Stimulated activated effector memory CD8-positive, alpha-beta T cell treated with anti-CD3 and anti-CD28 coated beads, Interleukin-12 subunit alpha, Interleukin-12 subunit beta, amount 100 ng/mL, for 72 hours (primary cell): ENCODE data around the gene TFDP2.

ENCODE experiments used
- ATAC-seq: fragments of 150-1000 bp; cut with Tn5 transposase; 2 replicates; pipeline ENCODE4 v1.10.0; 2021
- DNase-seq, 2 donors: peaks; one replicate each; pipeline ENCODE4 v3.0.0; 2021 to 2022; ENCODE audit warnings: low spot score in 2 of 2
- H3K27ac Mint-ChIP-seq: one replicate; pipeline ENCODE4 v1.8.0; 2022; ENCODE audit warnings: mild to moderate bottlenecking, mixed read lengths
- H3K36me3 Mint-ChIP-seq: one replicate; pipeline ENCODE4 v1.8.0; 2022; ENCODE audit warnings: mild to moderate bottlenecking, mixed read lengths
- H3K4me1 Mint-ChIP-seq: one replicate; pipeline ENCODE4 v1.8.0; 2022; ENCODE audit warnings: mixed read lengths
- H3K4me3 Mint-ChIP-seq: one replicate; pipeline ENCODE4 v1.8.0; 2022; ENCODE audit warnings: mild to moderate bottlenecking, mixed read lengths
- H3K9me3 Mint-ChIP-seq: one replicate; pipeline ENCODE4 v1.8.0; 2022; ENCODE audit warnings: mixed read lengths

TFDP2 gene

GRCh38 chr3:141950572-141951493, 198.5 kb downstream of the TFDP2 start:
- H3K4me3 Mint-ChIP-seq: no peak overlapping the region
- H3K4me1 Mint-ChIP-seq: peaks cover 6% of the 10 kb centered on the region
- no peak overlapping the region for H3K27ac Mint-ChIP-seq
- DNase-seq (no peak), ATAC-seq (no peak)
- H3K9me3 Mint-ChIP-seq: no peaks in the 10 kb centered on the region
- peaks cover 8% of the 10 kb centered on the region for H3K36me3 Mint-ChIP-seq

GRCh38 chr3:141949972-141950371, 199.4 kb downstream of the TFDP2 start:
- Mint-ChIP-seq H3K9me3 (no peaks in the 10 kb centered on the region), H3K4me1 (peaks cover 6% of the 10 kb centered on the region), H3K27ac (no peak overlapping the region), H3K4me3 (no peak overlapping the region), H3K36me3 (peaks cover 8% of the 10 kb centered on the region)
- peak; percentile 88 for ATAC-seq
- DNase-seq: no peak

- Mint-ChIP-seq H3K9me3 (no peaks in the 10 kb centered on the region), H3K27ac (no peak overlapping the region), H3K36me3 (peaks cover 8% of the 10 kb centered on the region), H3K4me1 (peaks cover 6% of the 10 kb centered on the region), H3K4me3 (no peak overlapping the region)
- no peak for DNase-seq
- ATAC-seq: no peak
Measured at GRCh38 chr3:141949399-141949798, 199.9 kb downstream of the TFDP2 start.

- Mint-ChIP-seq H3K4me3 (no peak overlapping the region), H3K4me1 (peaks cover 6% of the 10 kb centered on the region), H3K9me3 (no peaks in the 10 kb centered on the region), H3K27ac (no peak overlapping the region), H3K36me3 (no peaks in the 10 kb centered on the region)
- no peak for ATAC-seq
- DNase-seq: no peak
Measured at GRCh38 chr3:141945726-141946485, 203.4 kb downstream of the TFDP2 start.

- Mint-ChIP-seq H3K9me3 (no peaks in the 10 kb centered on the region), H3K4me3 (no peak overlapping the region), H3K4me1 (peaks cover 11% of the 10 kb centered on the region), H3K27ac (no peak overlapping the region), H3K36me3 (peaks cover 4% of the 10 kb centered on the region)
- no peak for DNase-seq
- ATAC-seq: no peak
Measured at GRCh38 chr3:141942006-141942405, 207.3 kb downstream of the TFDP2 start.

GRCh38 chr3:141941093-141941492, 208.3 kb downstream of the TFDP2 start:
- peaks cover 11% of the 10 kb centered on the region for H3K4me1 Mint-ChIP-seq
- no peak for ATAC-seq
- no peak for DNase-seq
- H3K27ac Mint-ChIP-seq: no peak overlapping the region
- H3K4me3 Mint-ChIP-seq: no peak overlapping the region
- H3K9me3 Mint-ChIP-seq: no peaks in the 10 kb centered on the region
- H3K36me3 Mint-ChIP-seq: peaks cover 4% of the 10 kb centered on the region

GRCh38 chr3:141940194-141940776, 209.1 kb downstream of the TFDP2 start:
- Mint-ChIP-seq H3K27ac (no peak overlapping the region), H3K4me1 (peaks cover 11% of the 10 kb centered on the region), H3K9me3 (no peaks in the 10 kb centered on the region), H3K4me3 (no peak overlapping the region), H3K36me3 (peaks cover 4% of the 10 kb centered on the region)
- ATAC-seq (peak; percentile 90), DNase-seq (peak in 1 of 2 donors; percentile 8)

GRCh38 chr3:141939759-141940158, 209.6 kb downstream of the TFDP2 start:
- Mint-ChIP-seq H3K36me3 (peaks cover 4% of the 10 kb centered on the region), H3K4me3 (no peak overlapping the region), H3K4me1 (peaks cover 11% of the 10 kb centered on the region), H3K27ac (no peak overlapping the region), H3K9me3 (no peaks in the 10 kb centered on the region)
- ATAC-seq (no peak), DNase-seq (no peak)

GRCh38 chr3:141938011-141938500, 211.3 kb downstream of the TFDP2 start:
- peaks cover 4% of the 10 kb centered on the region for H3K36me3 Mint-ChIP-seq
- no peak for DNase-seq
- H3K4me1 Mint-ChIP-seq: peaks cover 11% of the 10 kb centered on the region
- H3K4me3 Mint-ChIP-seq: no peak overlapping the region
- ATAC-seq: no peak
- H3K9me3 Mint-ChIP-seq: no peaks in the 10 kb centered on the region
- H3K27ac Mint-ChIP-seq: no peak overlapping the region

GRCh38 chr3:141934354-141934753, 215.0 kb downstream of the TFDP2 start:
- no peaks in the 10 kb centered on the region for H3K9me3 Mint-ChIP-seq
- no peak for DNase-seq
- ATAC-seq: no peak
- no peak overlapping the region for H3K27ac Mint-ChIP-seq
- peaks cover 4% of the 10 kb centered on the region for H3K36me3 Mint-ChIP-seq
- no peaks in the 10 kb centered on the region for H3K4me1 Mint-ChIP-seq
- H3K4me3 Mint-ChIP-seq: no peak overlapping the region

- Mint-ChIP-seq H3K4me1 (peaks cover 2% of the 10 kb centered on the region), H3K4me3 (no peak overlapping the region), H3K36me3 (peaks cover 4% of the 10 kb centered on the region), H3K9me3 (no peaks in the 10 kb centered on the region), H3K27ac (no peak overlapping the region)
- DNase-seq (no peak), ATAC-seq (no peak)
Measured at GRCh38 chr3:141933421-141934300, 215.7 kb downstream of the TFDP2 start.

GRCh38 chr3:141930801-141931200, 218.5 kb downstream of the TFDP2 start:
- no peaks in the 10 kb centered on the region for H3K9me3 Mint-ChIP-seq
- H3K27ac Mint-ChIP-seq: no peak overlapping the region
- ATAC-seq (peak; percentile 16), DNase-seq (no peak)
- H3K4me1 Mint-ChIP-seq: peaks cover 6% of the 10 kb centered on the region
- H3K4me3 Mint-ChIP-seq: no peak overlapping the region
- peaks cover 27% of the 10 kb centered on the region for H3K36me3 Mint-ChIP-seq

GRCh38 chr3:141929341-141929995, 219.9 kb downstream of the TFDP2 start:
- peaks cover 6% of the 10 kb centered on the region for H3K4me1 Mint-ChIP-seq
- peaks cover 41% of the 10 kb centered on the region for H3K36me3 Mint-ChIP-seq
- DNase-seq (no peak), ATAC-seq (no peak)
- H3K9me3 Mint-ChIP-seq: no peaks in the 10 kb centered on the region
- peak overlapping the region; percentile 16 for H3K27ac Mint-ChIP-seq
- H3K4me3 Mint-ChIP-seq: no peak overlapping the region

GRCh38 chr3:141928631-141929270, 220.6 kb downstream of the TFDP2 start:
- H3K36me3 Mint-ChIP-seq: peaks cover 48% of the 10 kb centered on the region
- H3K9me3 Mint-ChIP-seq: no peaks in the 10 kb centered on the region
- peak overlapping the region; percentile 74 for H3K27ac Mint-ChIP-seq
- ATAC-seq (no peak), DNase-seq (no peak)
- H3K4me1 Mint-ChIP-seq: peaks cover 6% of the 10 kb centered on the region
- H3K4me3 Mint-ChIP-seq: no peak overlapping the region
